SW480 (cell line): Measurements from ENCODE around the gene CHRND.
"Not testable (repeated sequence)": the region's sequence is repeated elsewhere in the genome, so short reads cannot be mapped to it uniquely, and the experiment has no call there.

Experiments
- DNase-seq: peaks from one replicate; pipeline ENCODE4 v3.0.0-alpha.2; 2016; ENCODE audit warnings: low spot score

The CHRND gene

GRCh38 chr2:232528746-232529460 lies 2.9 kb downstream of the CHRND start:
- peak; percentile 83 for DNase-seq

- no peak for DNase-seq
Measured at GRCh38 chr2:232529806-232530547, 4.0 kb downstream of the CHRND start.

GRCh38 chr2:232530626-232531260 lies 4.8 kb downstream of the CHRND start:
- DNase-seq: no peak

GRCh38 chr2:232532419-232532818 lies 6.5 kb downstream of the CHRND start:
- no peak for DNase-seq

GRCh38 chr2:232532821-232533220 lies 6.9 kb downstream of the CHRND start:
- DNase-seq: not testable (repeated sequence)

GRCh38 chr2:232533944-232534710 lies 8.2 kb downstream of the CHRND start:
- no peak for DNase-seq

- no peak for DNase-seq
Measured at GRCh38 chr2:232534940-232535651, 9.1 kb downstream of the CHRND start.

GRCh38 chr2:232535761-232536530 lies 10.0 kb downstream of the CHRND start:
- DNase-seq: no peak

- DNase-seq: peak; percentile 30
Measured at GRCh38 chr2:232537079-232537478, 11.1 kb downstream of the CHRND start.

GRCh38 chr2:232537499-232537898 lies 11.5 kb downstream of the CHRND start:
- DNase-seq: no peak

- no peak for DNase-seq
Measured at GRCh38 chr2:232538671-232539070, 12.7 kb downstream of the CHRND start.

- no peak for DNase-seq
Measured at GRCh38 chr2:232539298-232540231, 13.6 kb downstream of the CHRND start, which contains the start of gene CHRNG. CHRNG (plus strand) TSS chr2:232539692; CDS start chr2:232539748, 56 bp downstream.

GRCh38 chr2:232540441-232541041 lies 14.6 kb downstream of the CHRND start:
- no peak for DNase-seq

- no peak for DNase-seq
Measured at GRCh38 chr2:232541195-232541960, 15.4 kb downstream of the CHRND start.

- DNase-seq: no peak
Measured at GRCh38 chr2:232541961-232542714, 16.2 kb downstream of the CHRND start.

- no peak for DNase-seq
Measured at GRCh38 chr2:232542715-232543467, 16.9 kb downstream of the CHRND start.

- no peak for DNase-seq
Measured at GRCh38 chr2:232543491-232543890, 17.5 kb downstream of the CHRND start.
